Measurements from ENCODE around the gene CALU. TPM values are rescaled to one million over a fixed set of nuclear protein-coding genes. Genes with fewer than 3 reads are reported as not detected.

The CALU gene
- total RNA-seq, 1 donor from 2014 or later, result 280 TPM

GRCh38 chr7:128810473-128810872, 71.3 kb downstream of the CALU start:
- H3K4me3 ChIP-seq (ENCODE audit: low read depth, low read length), result no peak overlapping the region
- H3K27me3 ChIP-seq (ENCODE audit: control insufficient read depth, insufficient read depth, low read length), result peaks cover 3% of the 10 kb centered on the region
- no peak for DNase-seq (ENCODE audit: low read depth)
- no peaks in the 10 kb centered on the region for H3K36me3 ChIP-seq (ENCODE audit: control insufficient read depth, insufficient read depth, low read length)
- FAIRE-seq, result no peak
- TF ChIP-seq, protein P1, sequence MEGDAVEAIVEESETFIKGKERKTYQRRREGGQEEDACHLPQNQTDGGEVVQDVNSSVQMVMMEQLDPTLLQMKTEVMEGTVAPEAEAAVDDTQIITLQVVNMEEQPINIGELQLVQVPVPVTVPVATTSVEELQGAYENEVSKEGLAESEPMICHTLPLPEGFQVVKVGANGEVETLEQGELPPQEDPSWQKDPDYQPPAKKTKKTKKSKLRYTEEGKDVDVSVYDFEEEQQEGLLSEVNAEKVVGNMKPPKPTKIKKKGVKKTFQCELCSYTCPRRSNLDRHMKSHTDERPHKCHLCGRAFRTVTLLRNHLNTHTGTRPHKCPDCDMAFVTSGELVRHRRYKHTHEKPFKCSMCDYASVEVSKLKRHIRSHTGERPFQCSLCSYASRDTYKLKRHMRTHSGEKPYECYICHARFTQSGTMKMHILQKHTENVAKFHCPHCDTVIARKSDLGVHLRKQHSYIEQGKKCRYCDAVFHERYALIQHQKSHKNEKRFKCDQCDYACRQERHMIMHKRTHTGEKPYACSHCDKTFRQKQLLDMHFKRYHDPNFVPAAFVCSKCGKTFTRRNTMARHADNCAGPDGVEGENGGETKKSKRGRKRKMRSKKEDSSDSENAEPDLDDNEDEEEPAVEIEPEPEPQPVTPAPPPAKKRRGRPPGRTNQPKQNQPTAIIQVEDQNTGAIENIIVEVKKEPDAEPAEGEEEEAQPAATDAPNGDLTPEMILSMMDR (IDR thresholded peaks at IDR 0.05; ENCODE audit: insufficient read depth, low read length, severe bottlenecking), result no peak

DNA sequence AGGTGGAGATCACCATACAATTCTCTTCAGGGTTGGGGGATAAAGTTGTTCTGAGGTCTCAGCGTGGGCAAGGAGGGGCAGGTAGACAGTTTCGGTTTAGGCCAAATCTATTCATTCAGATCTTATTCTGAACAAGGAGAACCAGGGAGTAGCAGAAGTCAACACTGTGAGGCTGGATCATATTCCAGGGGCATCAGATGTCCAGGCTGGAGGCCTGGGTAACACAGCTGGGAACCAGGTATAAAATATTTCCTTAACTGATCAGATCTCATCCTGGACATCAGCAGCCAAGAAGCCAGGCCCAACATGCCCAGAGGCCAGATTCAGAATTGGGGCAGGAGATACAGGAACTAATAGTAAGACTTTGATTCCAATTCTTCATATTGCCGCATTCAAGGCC, 71.8 kb downstream of the CALU start:
- DNase-seq (ENCODE audit: low read depth) (no peak), FAIRE-seq (no peak)
- TF ChIP-seq, protein P1 (IDR thresholded peaks at IDR 0.05; ENCODE audit: insufficient read depth, low read length, severe bottlenecking), result no peak
- Histone ChIP-seq H3K36me3 (ENCODE audit: control insufficient read depth, insufficient read depth, low read length) (no peaks in the 10 kb centered on the region), H3K27me3 (ENCODE audit: control insufficient read depth, insufficient read depth, low read length) (peaks cover 5% of the 10 kb centered on the region), H3K4me3 (ENCODE audit: low read depth, low read length) (no peak overlapping the region)

GRCh38 chr7:128811631-128812430, 72.7 kb downstream of the CALU start:
- H3K4me3 ChIP-seq (ENCODE audit: low read depth, low read length), result no peak overlapping the region
- TF ChIP-seq, protein P1 (IDR thresholded peaks at IDR 0.05; ENCODE audit: insufficient read depth, low read length, severe bottlenecking), result no peak
- H3K27me3 ChIP-seq (ENCODE audit: control insufficient read depth, insufficient read depth, low read length), result peaks cover 5% of the 10 kb centered on the region
- FAIRE-seq (no peak), DNase-seq (ENCODE audit: low read depth) (no peak)
- H3K36me3 ChIP-seq (ENCODE audit: control insufficient read depth, insufficient read depth, low read length), result no peaks in the 10 kb centered on the region

DNA sequence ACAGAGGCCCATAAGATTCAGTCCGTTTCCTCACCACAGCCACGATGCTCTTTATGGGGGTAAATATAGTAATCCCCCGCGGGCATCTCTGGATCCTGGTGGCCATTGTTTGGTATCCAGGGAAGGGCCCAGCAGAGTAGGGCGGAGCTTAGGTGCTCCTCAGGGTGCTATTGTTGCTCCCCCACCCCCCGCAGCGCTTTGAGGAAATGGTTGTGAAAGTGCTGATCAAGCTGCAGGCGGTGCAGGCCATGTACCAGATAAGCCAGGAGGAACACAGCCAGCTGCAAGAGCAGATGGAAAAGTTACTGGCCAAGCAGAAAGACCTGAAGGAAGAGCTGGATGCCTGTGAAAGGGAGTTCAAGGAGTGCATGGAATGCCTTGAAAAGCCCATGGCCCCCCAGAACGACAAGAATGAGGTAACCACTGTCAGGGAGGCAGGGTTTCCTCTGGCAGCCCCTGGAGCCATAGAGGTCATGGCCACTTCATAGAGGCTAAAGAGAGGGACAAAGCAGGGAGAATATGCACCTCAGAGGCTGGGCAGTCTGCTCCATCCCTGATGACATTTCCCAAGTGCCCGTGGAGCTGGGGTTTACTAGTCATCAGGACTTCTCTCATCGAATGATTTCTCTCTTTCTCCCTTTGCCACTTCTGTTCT, 73.5 kb downstream of the CALU start:
- TF ChIP-seq, protein P1 (IDR thresholded peaks at IDR 0.05; ENCODE audit: insufficient read depth, low read length, severe bottlenecking), result no peak
- FAIRE-seq, result no peak
- H3K36me3 ChIP-seq (ENCODE audit: control insufficient read depth, insufficient read depth, low read length), result no peaks in the 10 kb centered on the region
- no peak for DNase-seq (ENCODE audit: low read depth)
- peaks cover 5% of the 10 kb centered on the region for H3K27me3 ChIP-seq (ENCODE audit: control insufficient read depth, insufficient read depth, low read length)
- no peak overlapping the region for H3K4me3 ChIP-seq (ENCODE audit: low read depth, low read length)

- Histone ChIP-seq H3K4me3 (ENCODE audit: low read depth, low read length) (no peak overlapping the region), H3K27me3 (ENCODE audit: control insufficient read depth, insufficient read depth, low read length) (peaks cover 9% of the 10 kb centered on the region), H3K36me3 (ENCODE audit: control insufficient read depth, insufficient read depth, low read length) (no peaks in the 10 kb centered on the region)
- FAIRE-seq (no peak), DNase-seq (ENCODE audit: low read depth) (no peak)
- TF ChIP-seq, protein P1 (IDR thresholded peaks at IDR 0.05; ENCODE audit: insufficient read depth, low read length, severe bottlenecking), result no peak
Observed at GRCh38 chr7:128814499-128814898, 75.3 kb downstream of the CALU start.

Data from bronchial epithelial cell (primary cell).